K562 (cell line): ENCODE measurements around the gene SEC23A. TPM values are rescaled to one million over a fixed set of nuclear protein-coding genes. Genes with fewer than 3 reads are reported as not detected.

Source experiments
- CXXC5 ChIP-seq: fragments of 250-450 bp; sonication (Bioruptor Pico); IDR thresholded peaks from 2 replicates; pipeline ENCODE4 v1.8.0; 2022; ENCODE audit warnings: inconsistent platforms, mild to moderate bottlenecking, moderate library complexity
- MNT ChIP-seq, 2 experiments: fragments of 450-650 bp; conservative IDR thresholded peaks; 2 replicates each; pipeline ENCODE4 v1.6.1; 2017; ENCODE audit warnings: mild to moderate bottlenecking in 2 of 2, moderate library complexity in 2 of 2
- NRF1 ChIP-seq, 2 experiments: fragments of 450-650 bp; IDR thresholded peaks in 1 of 2; conservative IDR thresholded peaks in 1 of 2; 2 replicates each; pipeline ENCODE4 v1.6.1; 2014; ENCODE audit warnings: mild to moderate bottlenecking in 2 of 2
- TAF9B ChIP-seq: fragments of 450-650 bp; IDR thresholded peaks from 2 replicates; pipeline ENCODE4 v1.6.1; 2018; ENCODE audit warnings: mild to moderate bottlenecking; ENCODE audit not compliant: partially characterized antibody
- ZBTB11 ChIP-seq, 3 experiments: fragments of 200-800 bp in 1 of 3; fragments of 250-450 bp in 1 of 3; fragments of 450-650 bp in 1 of 3; sonication (Bioruptor Pico) in 1 of 3; sonication (Bioruptor generic) in 1 of 3; formaldehyde crosslinking in 1 of 3; IDR thresholded peaks; 2 replicates each; pipeline versions ENCODE4 v1.6.1 to v1.8.0; 2016 to 2022; ENCODE audit warnings: mild to moderate bottlenecking in 2 of 3, missing genetic modification characterization in 2 of 3, missing compliant biosample characterization in 1 of 3, moderate library complexity in 1 of 3
- ZNF407 ChIP-seq: fragments of 450-650 bp; IDR thresholded peaks from 2 replicates; pipeline ENCODE4 v1.6.1; 2016; ENCODE audit warnings: low read depth
- polyA plus RNA-seq, 8 experiments: library from polyadenylated mRNA; depleted of rRNA in 4 of 8; stranded (reverse) in 5 of 8; unstranded in 3 of 8; fragments of >200 nt; fragmentation: Nextera tagmentation in 2 of 8; fragmentation: Illumina TruSeq in 1 of 8; extraction: Ambion mirVana in 2 of 8; extraction: Trizol in 1 of 8; gene quantifications; 2 replicates each; pipeline versions ENCODE4 v1.2.1 to v1.2.3, GENCODE V29; 2011 to 2014; ENCODE audit warnings: inconsistent platforms in 1 of 8, missing spikeins in 1 of 8
- total RNA-seq, 7 experiments: library from RNA; depleted of rRNA in 6 of 7; stranded (reverse); fragments of >200 nt in 6 of 7; fragmentation: Illumina TruSeq in 2 of 7; extraction: Trizol in 2 of 7; gene quantifications; 2 replicates each; pipeline versions ENCODE4 v1.2.1 to v1.2.3, GENCODE V29; 2011 to 2021; ENCODE audit warnings: low replicate concordance in 1 of 7

Gene SEC23A
- total and polyA plus RNA-seq, 9 of the 15 experiments (the other 6 are each of a cell fraction or from before 2014, with no cell fraction given) = 5.5 to 47.0 (median 14.5) TPM

GRCh38 chr14:39102969-39103957 is at the start of gene SEC23A (continued):
- peak; percentile 69; the same call in 1 of the 2 replicates for TF ChIP-seq ZNF407
- peak; percentile 56 to 93 (median 76); a peak in 5 of 6 replicates for TF ChIP-seq ZBTB11 (CRISPR knock-in tag; IDR thresholded peaks at IDR 0.05)
- peak; percentile 68 for TF ChIP-seq TAF9B
- peak in 1 of 2 experiments; percentile 17; a peak in 1 of 4 replicates for TF ChIP-seq NRF1 (conservative IDR thresholded peaks at IDR 0.05 in 1 of 2, IDR thresholded peaks at IDR 0.05 in 1 of 2)
- TF ChIP-seq MNT (conservative IDR thresholded peaks at IDR 0.05) = peak in 1 of 2 experiments; percentile 68; a peak in 2 of 4 replicates
- peak; percentile 38; the same call in 1 of the 2 replicates for TF ChIP-seq CXXC5
